Effector memory CD4-positive, alpha-beta T cell (primary cell): Measurements from ENCODE around the gene PPM1K.

Source experiments
- DNase-seq, 3 donors: peaks; one replicate each; pipeline ENCODE4 v3.0.0-alpha.2; 2020
- H3K27ac ChIP-seq: 2 replicates; pipeline ENCODE4 v1.7.0; 2013; ENCODE audit warnings: mild to moderate bottlenecking, low read length, moderate library complexity; ENCODE audit not compliant: insufficient read depth, poor library complexity, severe bottlenecking
- H3K27me3 ChIP-seq: replicated peaks from 2 replicates; pipeline ENCODE4 v1.7.0; 2013; ENCODE audit warnings: mild to moderate bottlenecking, low read length; ENCODE audit not compliant: insufficient read depth, control insufficient read depth, poor library complexity, severe bottlenecking
- H3K36me3 ChIP-seq: 2 replicates; pipeline ENCODE4 v1.7.0; 2013; ENCODE audit warnings: mild to moderate bottlenecking, low read length, moderate library complexity; ENCODE audit not compliant: control insufficient read depth, insufficient read depth
- H3K4me1 ChIP-seq: 2 replicates; pipeline ENCODE4 v1.7.0; 2013; ENCODE audit warnings: low read length, mild to moderate bottlenecking; ENCODE audit not compliant: control insufficient read depth, insufficient read depth, poor library complexity, severe bottlenecking
- H3K4me3 ChIP-seq: 2 replicates; pipeline ENCODE4 v1.7.0; 2013; ENCODE audit warnings: low read length, low read depth, mild to moderate bottlenecking; ENCODE audit not compliant: insufficient read depth, poor library complexity, severe bottlenecking
- H3K9me3 ChIP-seq: 2 replicates; pipeline ENCODE4 v1.7.0; 2013; ENCODE audit warnings: mild to moderate bottlenecking, low read length, moderate library complexity; ENCODE audit not compliant: control insufficient read depth

PPM1K gene

DNA sequence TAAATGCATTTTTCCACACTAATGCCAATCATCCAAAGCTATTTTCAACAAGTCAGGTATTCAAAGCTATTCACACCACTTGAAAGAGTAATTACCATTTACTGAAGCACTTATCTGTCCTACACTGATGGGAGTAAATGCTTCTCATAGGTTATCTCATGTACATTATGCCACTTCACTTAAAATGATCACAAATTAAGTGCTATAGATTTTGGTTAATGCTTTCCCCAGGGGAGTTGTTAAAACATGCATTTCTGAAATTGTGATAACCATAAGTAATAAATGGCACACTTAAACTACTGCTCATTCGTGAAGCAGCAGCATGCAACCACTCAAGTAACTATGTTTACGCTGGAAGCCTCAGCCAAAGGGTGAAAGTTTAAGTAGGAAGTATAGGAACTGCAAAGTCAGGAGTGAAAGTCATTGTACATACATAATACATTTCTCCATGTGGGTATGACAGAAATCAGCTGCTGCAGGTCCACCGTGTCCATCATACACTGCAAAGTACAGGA, 6.6 kb downstream of the PPM1K start:
- H3K27me3 ChIP-seq: no peaks in the 10 kb centered on the region
- DNase-seq: no peak
- H3K9me3 ChIP-seq: no peaks in the 10 kb centered on the region
- peaks cover 8% of the 10 kb centered on the region for H3K4me1 ChIP-seq
- no peaks in the 10 kb centered on the region for H3K36me3 ChIP-seq
- no peak overlapping the region for H3K27ac ChIP-seq
- no peak overlapping the region for H3K4me3 ChIP-seq

DNA sequence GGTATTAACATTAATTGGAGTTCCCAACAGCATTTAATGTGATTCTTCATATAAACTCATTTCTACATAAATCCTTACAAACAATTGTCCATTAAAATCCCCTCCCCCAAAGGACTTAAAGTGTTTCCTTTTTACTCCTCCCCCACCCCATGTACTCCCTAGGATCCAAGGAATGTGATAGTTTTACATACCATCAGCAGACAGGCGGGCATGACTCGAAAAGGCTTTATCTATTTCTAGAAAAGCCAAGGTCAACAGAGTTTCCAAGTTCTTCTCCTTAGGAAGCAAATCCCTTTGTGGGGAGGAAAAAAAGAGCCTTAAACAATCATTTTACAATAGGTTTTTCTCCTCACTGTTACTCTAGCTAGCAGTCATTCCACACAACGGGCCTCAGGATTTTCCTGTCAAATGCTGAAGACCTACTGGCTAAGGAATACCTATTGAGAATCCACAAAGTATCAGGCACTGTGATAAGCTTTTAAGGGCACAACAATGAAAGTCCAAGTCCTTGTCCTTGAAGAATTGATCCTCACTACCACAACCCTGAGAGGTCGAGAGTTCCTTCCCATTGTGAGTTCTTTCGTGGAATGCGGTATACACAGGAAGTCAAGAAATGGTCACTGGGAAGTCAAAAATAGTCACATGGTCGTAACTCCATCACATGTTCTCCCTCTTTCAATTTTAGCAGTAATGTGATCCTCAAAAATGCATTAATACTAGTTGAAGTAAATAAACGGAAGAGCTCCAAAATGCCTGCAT, 7.2 kb downstream of the PPM1K start:
- H3K27me3 ChIP-seq: no peaks in the 10 kb centered on the region
- DNase-seq: no peak
- no peak overlapping the region for H3K4me3 ChIP-seq
- H3K27ac ChIP-seq: no peak overlapping the region
- no peaks in the 10 kb centered on the region for H3K9me3 ChIP-seq
- H3K36me3 ChIP-seq: no peaks in the 10 kb centered on the region
- peaks cover 7% of the 10 kb centered on the region for H3K4me1 ChIP-seq

DNA sequence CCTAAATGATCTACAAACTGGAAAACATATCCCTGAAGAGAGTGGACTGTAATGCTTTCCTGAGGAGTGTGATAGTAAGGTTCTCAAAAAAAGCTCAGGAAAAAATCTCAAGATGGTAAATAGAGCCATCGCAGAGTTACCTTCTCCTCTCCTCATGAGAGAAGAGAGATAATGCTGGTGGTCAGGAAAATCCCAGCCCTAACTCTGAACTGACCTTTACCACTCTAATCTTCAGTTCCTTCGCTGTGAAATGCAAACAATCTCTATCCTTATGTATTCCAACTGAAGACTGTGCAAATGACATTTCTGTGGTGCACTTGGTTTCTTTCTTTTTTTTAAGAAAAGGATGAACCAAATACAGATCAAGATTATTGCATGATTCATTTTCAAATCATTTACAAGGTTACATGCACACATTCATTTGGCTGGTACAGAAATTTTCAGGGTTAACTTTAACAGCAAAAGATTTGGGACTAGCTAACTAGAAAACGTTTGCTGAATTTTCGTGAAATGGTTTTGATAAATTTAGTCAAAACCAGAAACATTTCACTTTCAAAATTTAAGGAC, 8.3 kb downstream of the PPM1K start:
- H3K9me3 ChIP-seq: no peaks in the 10 kb centered on the region
- H3K27ac ChIP-seq: no peak overlapping the region
- no peaks in the 10 kb centered on the region for H3K4me1 ChIP-seq
- DNase-seq: no peak
- H3K27me3 ChIP-seq: no peaks in the 10 kb centered on the region
- H3K4me3 ChIP-seq: no peak overlapping the region
- H3K36me3 ChIP-seq: no peaks in the 10 kb centered on the region

DNA sequence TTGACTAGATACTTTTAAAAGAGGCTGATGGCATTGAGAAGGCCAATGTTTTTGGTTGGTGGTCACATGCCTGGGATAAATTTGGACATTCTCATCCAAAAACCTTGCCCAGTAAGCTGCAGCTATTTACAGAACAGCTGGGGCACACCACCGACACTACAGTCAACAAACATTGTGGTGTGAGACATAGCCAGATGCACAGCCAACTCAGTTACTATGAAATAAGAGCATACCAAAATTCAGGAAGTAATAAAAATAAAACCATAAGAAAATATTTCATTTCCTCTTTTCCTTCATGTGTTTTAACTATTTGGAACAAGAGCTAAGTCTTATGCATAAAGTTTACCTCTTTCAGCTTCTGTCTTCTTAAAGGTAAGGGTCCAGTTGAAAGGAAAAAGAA, 8.8 kb downstream of the PPM1K start:
- Histone ChIP-seq H3K4me3 (no peak overlapping the region), H3K27me3 (no peaks in the 10 kb centered on the region), H3K27ac (no peak overlapping the region), H3K36me3 (no peaks in the 10 kb centered on the region), H3K9me3 (no peaks in the 10 kb centered on the region), H3K4me1 (no peaks in the 10 kb centered on the region)
- no peak for DNase-seq

- Histone ChIP-seq H3K4me1 (no peaks in the 10 kb centered on the region), H3K4me3 (no peak overlapping the region), H3K27ac (no peak overlapping the region), H3K9me3 (no peaks in the 10 kb centered on the region), H3K36me3 (peaks cover 28% of the 10 kb centered on the region), H3K27me3 (no peaks in the 10 kb centered on the region)
- no peak for DNase-seq
These were observed 15.4 kb downstream of the PPM1K start for GRCh38 chr4:88268913-88269312.

DNA sequence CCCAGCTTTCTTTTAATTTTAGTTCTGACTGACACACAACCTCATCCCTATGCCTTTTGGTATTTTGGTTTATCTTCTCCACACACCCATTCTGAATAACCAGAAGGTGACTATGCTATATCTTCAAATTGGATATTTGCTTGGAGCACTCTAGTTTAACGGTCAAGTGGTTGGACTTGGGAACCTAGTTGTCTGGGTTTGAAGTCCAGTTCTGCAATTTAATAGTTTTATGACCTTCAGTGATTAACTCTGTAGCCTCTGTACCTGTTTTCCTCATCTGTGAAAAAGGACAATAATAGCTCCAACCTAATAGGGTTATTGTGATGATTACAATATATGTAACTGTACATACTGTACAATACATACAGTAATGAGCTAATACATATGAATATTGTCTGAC, 20.0 kb downstream of the PPM1K start:
- no peak overlapping the region for H3K27ac ChIP-seq
- H3K4me1 ChIP-seq: no peaks in the 10 kb centered on the region
- no peak for DNase-seq
- H3K4me3 ChIP-seq: no peak overlapping the region
- no peaks in the 10 kb centered on the region for H3K9me3 ChIP-seq
- H3K27me3 ChIP-seq: no peaks in the 10 kb centered on the region
- peaks cover 44% of the 10 kb centered on the region for H3K36me3 ChIP-seq

- no peak for DNase-seq
- no peaks in the 10 kb centered on the region for H3K27me3 ChIP-seq
- no peaks in the 10 kb centered on the region for H3K4me1 ChIP-seq
- H3K9me3 ChIP-seq: no peaks in the 10 kb centered on the region
- H3K27ac ChIP-seq: no peak overlapping the region
- H3K36me3 ChIP-seq: peaks cover 4% of the 10 kb centered on the region
- no peak overlapping the region for H3K4me3 ChIP-seq
These were observed 26.6 kb downstream of the PPM1K start for GRCh38 chr4:88257726-88258125.

- DNase-seq: no peak
- Histone ChIP-seq H3K27ac (no peak overlapping the region), H3K27me3 (no peaks in the 10 kb centered on the region), H3K36me3 (no peaks in the 10 kb centered on the region), H3K9me3 (no peaks in the 10 kb centered on the region), H3K4me1 (no peaks in the 10 kb centered on the region), H3K4me3 (no peak overlapping the region)
These were observed 29.2 kb downstream of the PPM1K start for GRCh38 chr4:88255111-88255510.

- Histone ChIP-seq H3K4me1 (no peaks in the 10 kb centered on the region), H3K9me3 (no peaks in the 10 kb centered on the region), H3K27ac (no peak overlapping the region), H3K4me3 (no peak overlapping the region), H3K36me3 (no peaks in the 10 kb centered on the region), H3K27me3 (no peaks in the 10 kb centered on the region)
- DNase-seq: no peak
These were observed 32.4 kb downstream of the PPM1K start for GRCh38 chr4:88251924-88252323.

- Histone ChIP-seq H3K36me3 (no peaks in the 10 kb centered on the region), H3K9me3 (no peaks in the 10 kb centered on the region), H3K4me1 (peaks cover 5% of the 10 kb centered on the region), H3K27me3 (no peaks in the 10 kb centered on the region), H3K27ac (no peak overlapping the region), H3K4me3 (no peak overlapping the region)
- no peak for DNase-seq
These were observed 37.2 kb downstream of the PPM1K start for GRCh38 chr4:88247148-88247547.
